K562 (cell line): ENCODE measurements around the gene C9orf153. TPM values are rescaled to one million over a fixed set of nuclear protein-coding genes. Genes with fewer than 3 reads are reported as not detected.
A peak's percentile ranks its signal among the peaks of the same experiment; 100 is the strongest.

Experiments used
- ATAC-seq: fragments of 200-7000 bp; cut with Tn5 transposase; 3 replicates; pipeline ENCODE4 v1.9.1; 2020; ENCODE audit warnings: moderate library complexity
- BruUV-seq: library from RNA; stranded (reverse); fragments of 400-500 nt; replicated peaks from 2 replicates; lab custom pipeline; 2021; lab: Mats Ljungman, UMichigan
- CTCF ChIA-PET: fragments of 300-600 bp; formaldehyde crosslinking; extraction: SDS; loops from one replicate; lab custom pipeline; 2021; ENCODE audit warnings: low intra/inter-chr PET ratio; lab: Yijun Ruan, JAX
- POLR2A ChIA-PET: fragments of 300-600, 350-650 bp; sonication (Branson Sonifier 250); formaldehyde crosslinking; extraction: SDS; loops from one replicate; lab custom pipeline; 2021; ENCODE audit warnings: antibody characterized with exemption, inconsistent platforms; lab: Yijun Ruan, JAX
- DNase-seq, 4 experiments: peaks; one replicate each; pipeline versions ENCODE4 v3.0.0 to v3.0.0-alpha.2; 2011 to 2018; ENCODE audit warnings: low spot score in 3 of 4, mixed read lengths in 3 of 4; ENCODE audit errors: extremely low read depth in 1 of 4
- FAIRE-seq: peaks from 2 replicates; lab custom pipeline; 2011; peaks lifted over from hg19 to GRCh38; lab: Jason Lieb, UNC
- H2AFZ ChIP-seq: 2 replicates; pipeline ENCODE4 v1.6.0; 2011; ENCODE audit warnings: low read depth, low read length, control low read depth, inconsistent platforms
- H3K27ac ChIP-seq: fragments of 200-600 bp; 3 replicates; pipeline ENCODE4 v1.8.0; 2011; ENCODE audit warnings: low read depth, mild to moderate bottlenecking, control low read depth, inconsistent platforms, low read length, moderate library complexity, mixed read lengths; ENCODE audit errors: extremely low read depth
- H3K27me3 ChIP-seq, 2 experiments: fragments of 300-600 bp in 1 of 2; 2 replicates in 1 of 2; 3 replicates in 1 of 2; pipeline versions ENCODE4 v1.6.0 to v1.8.0; 2011; ENCODE audit warnings: inconsistent platforms in 2 of 2, low read length in 2 of 2, mild to moderate bottlenecking in 1 of 2, mixed read lengths in 1 of 2, moderate library complexity in 1 of 2; ENCODE audit not compliant: control insufficient read depth in 2 of 2, insufficient read depth in 2 of 2
- H3K36me3 ChIP-seq: fragments of 300-600 bp; 3 replicates; pipeline ENCODE4 v1.8.0; 2011; ENCODE audit warnings: mild to moderate bottlenecking, low read length, inconsistent platforms; ENCODE audit not compliant: control insufficient read depth, insufficient read depth
- H3K4me1 ChIP-seq, 2 experiments: fragments of 200-600 bp in 1 of 2; replicated peaks in 1 of 2; 2 replicates in 1 of 2; 3 replicates in 1 of 2; pipeline versions ENCODE4 v1.5.1 to v1.8.0; 2011; ENCODE audit warnings: inconsistent platforms in 2 of 2, low read length in 2 of 2, mild to moderate bottlenecking in 1 of 2, mixed read lengths in 1 of 2, moderate library complexity in 1 of 2; ENCODE audit not compliant: control insufficient read depth in 2 of 2, insufficient read depth in 2 of 2
- H3K4me2 ChIP-seq: 2 replicates; pipeline ENCODE4 v1.6.1; 2011; ENCODE audit warnings: low read length, control low read depth, inconsistent platforms, mixed read lengths; ENCODE audit not compliant: insufficient read depth
- H3K4me3 ChIP-seq: fragments of 200-600 bp; sonication (generic), shearing (Covaris generic); 2 replicates; pipeline ENCODE4 v1.5.1; 2016; ENCODE audit warnings: control low read depth, inconsistent platforms
- H3K79me2 ChIP-seq: fragments of 200-600 bp; 3 replicates; pipeline ENCODE4 v1.8.0; 2011; ENCODE audit warnings: low read length, inconsistent platforms; ENCODE audit not compliant: control insufficient read depth, insufficient read depth
- H3K9ac ChIP-seq, 2 experiments: 2 replicates each; pipeline versions ENCODE4 v1.6.0 to v1.6.1; 2011; ENCODE audit warnings: low read depth in 2 of 2, low read length in 2 of 2, control low read depth in 1 of 2, inconsistent platforms in 1 of 2, mild to moderate bottlenecking in 1 of 2, mixed read lengths in 1 of 2; ENCODE audit not compliant: insufficient read depth in 1 of 2
- H3K9me1 ChIP-seq: one replicate; pipeline ENCODE4 v1.6.0; 2011; ENCODE audit warnings: inconsistent platforms, mild to moderate bottlenecking, low read length, moderate library complexity; ENCODE audit not compliant: control insufficient read depth, insufficient read depth
- H3K9me3 ChIP-seq: replicated peaks from 2 replicates; pipeline ENCODE4 v1.5.1; 2011; ENCODE audit warnings: low read depth, low read length, inconsistent platforms; ENCODE audit not compliant: control insufficient read depth, insufficient read depth
- H4K20me1 ChIP-seq: replicated peaks from 2 replicates; pipeline ENCODE4 v1.6.1; 2011; ENCODE audit warnings: low read length, inconsistent platforms, mixed read lengths; ENCODE audit not compliant: control insufficient read depth, insufficient read depth
- CTBP1 ChIP-seq: fragments of 450-650 bp; IDR thresholded peaks from 2 replicates; pipeline ENCODE4 v1.6.1; 2016; ENCODE audit warnings: borderline replicate concordance
- DACH1 ChIP-seq: fragments of 450-650 bp; IDR thresholded peaks from 2 replicates; pipeline ENCODE4 v1.6.1; 2018; ENCODE audit not compliant: partially characterized antibody
- ERF ChIP-seq: fragments of 450-650 bp; formaldehyde crosslinking; IDR thresholded peaks from 2 replicates; pipeline ENCODE4 v1.4.0; 2020; ENCODE audit warnings: mild to moderate bottlenecking, mixed read lengths
- ILF3 ChIP-seq: fragments of 450-650 bp; IDR thresholded peaks from 2 replicates; pipeline ENCODE4 v1.6.1; 2018; ENCODE audit warnings: antibody characterized with exemption, mild to moderate bottlenecking, moderate library complexity, borderline replicate concordance
- KAT7 ChIP-seq: sonication (generic); formaldehyde crosslinking; IDR thresholded peaks from 2 replicates; pipeline ENCODE4 v1.8.0; 2022; ENCODE audit warnings: missing genetic modification reagents, mild to moderate bottlenecking, borderline replicate concordance
- MAFK ChIP-seq: IDR thresholded peaks from 2 replicates; pipeline ENCODE4 v1.6.1; 2011; ENCODE audit warnings: low read length, improper control_type of control experiment
- MXI1 ChIP-seq: IDR thresholded peaks from 2 replicates; pipeline ENCODE4 v1.6.1; 2011; ENCODE audit warnings: low read depth, mild to moderate bottlenecking, improper control_type of control experiment, low read length
- PHB ChIP-seq: fragments of 250-450 bp; sonication (Bioruptor Pico); IDR thresholded peaks from 2 replicates; pipeline ENCODE4 v1.5.0; 2021
- POLR2B ChIP-seq: fragments of 450-650 bp; IDR thresholded peaks from 2 replicates; pipeline ENCODE4 v1.6.1; 2018; ENCODE audit warnings: low read depth; ENCODE audit not compliant: partially characterized antibody
- SMARCB1 ChIP-seq: IDR thresholded peaks from 2 replicates; pipeline ENCODE4 v1.6.1; 2011; ENCODE audit warnings: improper control_type of control experiment, low read depth; ENCODE audit not compliant: insufficient read length
- TCFL5 ChIP-seq: fragments of 250-450 bp; sonication (Bioruptor Pico); conservative IDR thresholded peaks from 2 replicates; pipeline ENCODE4 v1.6.1; 2021; ENCODE audit warnings: mild to moderate bottlenecking, moderate library complexity, matching md5 sums
- USF1 ChIP-seq: sonication (generic); formaldehyde crosslinking; IDR thresholded peaks from 2 replicates; pipeline ENCODE4 v1.9.0; 2022; ENCODE audit warnings: mild to moderate bottlenecking, missing genetic modification reagents
- ZBTB33 ChIP-seq: sonication (generic); formaldehyde crosslinking; IDR thresholded peaks from 2 replicates; pipeline ENCODE4 v1.8.1; 2023; ENCODE audit warnings: mild to moderate bottlenecking, missing genetic modification reagents
- ZC3H4 ChIP-seq: sonication (generic); formaldehyde crosslinking; IDR thresholded peaks from 2 replicates; pipeline ENCODE4 v1.9.0; 2021; ENCODE audit warnings: missing genetic modification reagents, borderline replicate concordance
- ZFP1 ChIP-seq: fragments of 450-650 bp; formaldehyde crosslinking; IDR thresholded peaks from 2 replicates; pipeline ENCODE4 v1.4.0; 2020; ENCODE audit warnings: mild to moderate bottlenecking, mixed read lengths
- ZNF695 ChIP-seq: fragments of 450-650 bp; formaldehyde crosslinking; IDR thresholded peaks from 2 replicates; pipeline ENCODE4 v1.4.0; 2020; ENCODE audit warnings: mild to moderate bottlenecking, moderate library complexity
- ZSCAN32 ChIP-seq: fragments of 450-650 bp; formaldehyde crosslinking; IDR thresholded peaks from 2 replicates; pipeline ENCODE4 v1.4.0; 2020; ENCODE audit warnings: mild to moderate bottlenecking, moderate library complexity
- WGBS: fragments of 100-300 bp; shearing (Covaris generic); methylation state at CpG from one replicate; pipeline ENCODE4 v1.1.6; 2016; ENCODE audit warnings: low coverage, mixed read lengths; ENCODE audit not compliant: insufficient coverage; ENCODE audit errors: missing lambda C conversion rate; 5-methylcytosine and 5-hydroxymethylcytosine counted together
- in situ Hi-C: fragments of 300-500 bp; cut with MboI; formaldehyde crosslinking; loops from 4 replicates; pipeline ENCODE4 v1.15.0; 2018; ENCODE audit warnings: inconsistent platforms, mixed read lengths
- intact Hi-C: fragments of 100-400 bp; cut with micrococcal nuclease; formaldehyde crosslinking; loops from 2 replicates; pipeline ENCODE4 v1.14.2; 2022
- polyA plus RNA-seq, 8 experiments: library from polyadenylated mRNA; depleted of rRNA in 4 of 8; stranded (reverse) in 5 of 8; unstranded in 3 of 8; fragments of >200 nt; fragmentation: Nextera tagmentation in 2 of 8; fragmentation: Illumina TruSeq in 1 of 8; extraction: Ambion mirVana in 2 of 8; extraction: Trizol in 1 of 8; gene quantifications; 2 replicates each; pipeline versions ENCODE4 v1.2.1 to v1.2.3, GENCODE V29; 2011 to 2014; ENCODE audit warnings: inconsistent platforms in 1 of 8, missing spikeins in 1 of 8
- total RNA-seq, 7 experiments: library from RNA; depleted of rRNA in 6 of 7; stranded (reverse); fragments of >200 nt in 6 of 7; fragmentation: Illumina TruSeq in 2 of 7; extraction: Trizol in 2 of 7; gene quantifications; 2 replicates each; pipeline versions ENCODE4 v1.2.1 to v1.2.3, GENCODE V29; 2011 to 2021; ENCODE audit warnings: low replicate concordance in 1 of 7
- TF ChIP-seq, protein P1 (sequence below): fragments of 200-800 bp; sonication (Bioruptor generic); IDR thresholded peaks from 2 replicates; pipeline ENCODE4 v1.6.1; 2017; ENCODE audit warnings: missing genetic modification characterization, missing compliant biosample characterization
- TF ChIP-seq, protein P2 (sequence below): fragments of 450-650 bp; IDR thresholded peaks from 2 replicates; pipeline ENCODE4 v1.6.1; 2016; ENCODE audit warnings: missing biosample characterization, missing genetic modification characterization

C9orf153 gene
- total and polyA plus RNA-seq, 9 of the 15 experiments (the other 6 are each of a cell fraction or from before 2014, with no cell fraction given): 0.07 to 1.2 (median 0.11) TPM; not detected in 5

- H3K79me2 ChIP-seq: peaks cover 68% of the 10 kb centered on the region
- FAIRE-seq: peak; percentile 49
- peak overlapping the region; percentile 35; the same call in 2 of the 3 replicates for H3K27ac ChIP-seq
- peak overlapping the region; percentile 67 for H3K4me2 ChIP-seq
- in situ Hi-C loops: no loop called here
- no peak overlapping the region for H2AFZ ChIP-seq
- H3K27me3 ChIP-seq: no peaks in the 10 kb centered on the region
- DNase-seq: peak in 1 of 4 experiments; percentile 18
- H3K4me1 ChIP-seq: peaks cover 14 to 15% of the 10 kb centered on the region in 2 experiments; a peak in 4 of 5 replicates
- ChIA-PET POLR2A (interaction anchor here (0.7 kb wide), 1 partner anchor 9 kb away, joined by 3 read pairs; no protein-coding TSS in a partner anchor), CTCF (no interaction called here)
- no peaks in the 10 kb centered on the region for H3K9me1 ChIP-seq
- no peaks in the 10 kb centered on the region for H3K9me3 ChIP-seq
- ATAC-seq: no peak
- intact Hi-C loops: no loop called here
- no TSS peak for BruUV-seq
- H4K20me1 ChIP-seq: peaks cover 3% of the 10 kb centered on the region; the same call in 1 of the 2 replicates
- H3K4me3 ChIP-seq: no peak overlapping the region
- WGBS: 67% methylated on average over 1 of the region's 3 CpGs
- H3K9ac ChIP-seq: no peak overlapping the region
- peaks cover 40% of the 10 kb centered on the region; the same call in 2 of the 3 replicates for H3K36me3 ChIP-seq
- no peak for TF ChIP-seq ERF (CRISPR knock-in tag)
- no peak for TF ChIP-seq ZBTB33 (CRISPR knock-in tag)
- TF ChIP-seq PHB (CRISPR knock-in tag): no peak
- no peak for TF ChIP-seq USF1 (CRISPR knock-in tag)
- no peak for TF ChIP-seq KAT7
- TF ChIP-seq, protein P1, sequence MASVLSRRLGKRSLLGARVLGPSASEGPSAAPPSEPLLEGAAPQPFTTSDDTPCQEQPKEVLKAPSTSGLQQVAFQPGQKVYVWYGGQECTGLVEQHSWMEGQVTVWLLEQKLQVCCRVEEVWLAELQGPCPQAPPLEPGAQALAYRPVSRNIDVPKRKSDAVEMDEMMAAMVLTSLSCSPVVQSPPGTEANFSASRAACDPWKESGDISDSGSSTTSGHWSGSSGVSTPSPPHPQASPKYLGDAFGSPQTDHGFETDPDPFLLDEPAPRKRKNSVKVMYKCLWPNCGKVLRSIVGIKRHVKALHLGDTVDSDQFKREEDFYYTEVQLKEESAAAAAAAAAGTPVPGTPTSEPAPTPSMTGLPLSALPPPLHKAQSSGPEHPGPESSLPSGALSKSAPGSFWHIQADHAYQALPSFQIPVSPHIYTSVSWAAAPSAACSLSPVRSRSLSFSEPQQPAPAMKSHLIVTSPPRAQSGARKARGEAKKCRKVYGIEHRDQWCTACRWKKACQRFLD (CRISPR knock-in tag): no peak
- no peak for TF ChIP-seq MXI1
- no peak for TF ChIP-seq SMARCB1
- TF ChIP-seq TCFL5 (CRISPR knock-in tag): no peak
- no peak for TF ChIP-seq ZNF695
- TF ChIP-seq, protein P2, sequence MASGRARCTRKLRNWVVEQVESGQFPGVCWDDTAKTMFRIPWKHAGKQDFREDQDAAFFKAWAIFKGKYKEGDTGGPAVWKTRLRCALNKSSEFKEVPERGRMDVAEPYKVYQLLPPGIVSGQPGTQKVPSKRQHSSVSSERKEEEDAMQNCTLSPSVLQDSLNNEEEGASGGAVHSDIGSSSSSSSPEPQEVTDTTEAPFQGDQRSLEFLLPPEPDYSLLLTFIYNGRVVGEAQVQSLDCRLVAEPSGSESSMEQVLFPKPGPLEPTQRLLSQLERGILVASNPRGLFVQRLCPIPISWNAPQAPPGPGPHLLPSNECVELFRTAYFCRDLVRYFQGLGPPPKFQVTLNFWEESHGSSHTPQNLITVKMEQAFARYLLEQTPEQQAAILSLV (tag): no peak
- peak; percentile 68 for TF ChIP-seq MAFK
- no peak for TF ChIP-seq ZSCAN32
- no peak for TF ChIP-seq DACH1
- TF ChIP-seq CTBP1: no peak
- TF ChIP-seq POLR2B: no peak
- no peak for TF ChIP-seq ZC3H4 (CRISPR knock-in tag)
- TF ChIP-seq ILF3: no peak
- TF ChIP-seq ZFP1 (CRISPR knock-in tag): no peak
Measured at GRCh38 chr9:86279839-86280238, 20.4 kb upstream of the C9orf153 start.
